ENCODE data around the gene CIAO2A. TPM values are rescaled to one million over a fixed set of nuclear protein-coding genes. Genes with fewer than 3 reads are reported as not detected.
A peak's percentile ranks its signal among the peaks of the same experiment; 100 is the strongest.

CIAO2A gene
- total RNA-seq, 1 experiment from 2014 or later: 89.8 TPM

- intact Hi-C loops (cut with micrococcal nuclease; ENCODE audit: unreplicated experiment): no loop called here
- no peaks in the 10 kb centered on the region for H3K9me3 ChIP-seq (ENCODE audit: control insufficient read depth, insufficient read depth, low read depth, low read length)
- ChIA-PET CTCF (interaction anchor here (0.6 kb wide), 2 partner anchors 16 to 440 kb away, joined by 4 to 9 read pairs; no protein-coding TSS in a partner anchor), POLR2A (no interaction called here)
- BruUV-seq (replicated peaks): no TSS peak
- H3K27me3 ChIP-seq (ENCODE audit: control insufficient read depth, insufficient read depth, low read length): no peaks in the 10 kb centered on the region
- peaks cover 19% of the 10 kb centered on the region for H3K36me3 ChIP-seq (ENCODE audit: control insufficient read depth, insufficient read depth, low read length)
- TF ChIP-seq SIN3A (IDR thresholded peaks at IDR 0.05; ENCODE audit: borderline replicate concordance, insufficient read depth, low read depth, low read length): no peak
- no peak for TF ChIP-seq REST (IDR thresholded peaks at IDR 0.05; ENCODE audit: insufficient read depth in 1 of 2, low read depth in 2 of 2, low read length in 1 of 2)
- no peak for TF ChIP-seq TCF7L2 (IDR thresholded peaks at IDR 0.05; ENCODE audit: low read depth, low read length)
- no peak for TF ChIP-seq POLR2AphosphoS5 (IDR thresholded peaks at IDR 0.05; ENCODE audit: low read depth, low read length)
- TF ChIP-seq CTCF (IDR thresholded peaks at IDR 0.05): no peak; the same call in 1 of the 2 replicates
- no peaks in the 10 kb centered on the region for H3K4me1 ChIP-seq (ENCODE audit: control insufficient read depth, insufficient read depth, low read length)
- in situ Hi-C loops (cut with HindIII; ENCODE audit: low pct_unique_long_range_greater_than_20kb, low sequenced_read_pairs): no loop called here
- ATAC-seq (peak; percentile 64; the same call in 1 of the 2 replicates), DNase-seq (ENCODE audit: low read depth, low spot score) (no peak)
- no peak overlapping the region for H3K27ac ChIP-seq (ENCODE audit: low read length)
- H3K4me3 ChIP-seq (ENCODE audit: low read depth in 2 of 2, low read length in 2 of 2): no peak overlapping the region
These were observed 43.7 kb upstream of the CIAO2A start for GRCh38 chr15:64137226-64137833.

- H3K27ac ChIP-seq (ENCODE audit: low read length): no peak overlapping the region
- no peaks in the 10 kb centered on the region for H3K4me1 ChIP-seq (ENCODE audit: control insufficient read depth, insufficient read depth, low read length)
- ChIA-PET CTCF (interaction anchor here (0.6 kb wide), 2 partner anchors 17 to 439 kb away, joined by 4 to 9 read pairs; no protein-coding TSS in a partner anchor), POLR2A (no interaction called here)
- intact Hi-C loops (cut with micrococcal nuclease; ENCODE audit: unreplicated experiment) (no loop called here), in situ Hi-C loops (cut with HindIII; ENCODE audit: low pct_unique_long_range_greater_than_20kb, low sequenced_read_pairs) (no loop called here)
- BruUV-seq (replicated peaks): no TSS peak
- peaks cover 24% of the 10 kb centered on the region for H3K36me3 ChIP-seq (ENCODE audit: control insufficient read depth, insufficient read depth, low read length)
- ATAC-seq (no peak), DNase-seq (ENCODE audit: low read depth, low spot score) (no peak)
- H3K27me3 ChIP-seq (ENCODE audit: control insufficient read depth, insufficient read depth, low read length): no peaks in the 10 kb centered on the region
- TF ChIP-seq TCF7L2 (IDR thresholded peaks at IDR 0.05; ENCODE audit: low read depth, low read length): no peak
- TF ChIP-seq POLR2AphosphoS5 (IDR thresholded peaks at IDR 0.05; ENCODE audit: low read depth, low read length): no peak
- TF ChIP-seq SIN3A (IDR thresholded peaks at IDR 0.05; ENCODE audit: borderline replicate concordance, insufficient read depth, low read depth, low read length): no peak
- no peak for TF ChIP-seq CTCF (IDR thresholded peaks at IDR 0.05)
- TF ChIP-seq REST (IDR thresholded peaks at IDR 0.05; ENCODE audit: insufficient read depth in 1 of 2, low read depth in 2 of 2, low read length in 1 of 2): no peak
- H3K4me3 ChIP-seq (ENCODE audit: low read depth in 2 of 2, low read length in 2 of 2): no peak overlapping the region
- no peaks in the 10 kb centered on the region for H3K9me3 ChIP-seq (ENCODE audit: control insufficient read depth, insufficient read depth, low read depth, low read length)
These were observed 42.7 kb upstream of the CIAO2A start for GRCh38 chr15:64136347-64136746.
